Measurements from ENCODE around the gene COBLL1. TPM values are rescaled to one million over a fixed set of nuclear protein-coding genes. Genes with fewer than 3 reads are reported as not detected.
"Not testable (repeated sequence)": the region's sequence is repeated elsewhere in the genome, so short reads cannot be mapped to it uniquely, and the experiment has no call there.

COBLL1 gene
- total RNA-seq, 2 donors from 2014 or later: 6.6 TPM; not detected in 1

DNA sequence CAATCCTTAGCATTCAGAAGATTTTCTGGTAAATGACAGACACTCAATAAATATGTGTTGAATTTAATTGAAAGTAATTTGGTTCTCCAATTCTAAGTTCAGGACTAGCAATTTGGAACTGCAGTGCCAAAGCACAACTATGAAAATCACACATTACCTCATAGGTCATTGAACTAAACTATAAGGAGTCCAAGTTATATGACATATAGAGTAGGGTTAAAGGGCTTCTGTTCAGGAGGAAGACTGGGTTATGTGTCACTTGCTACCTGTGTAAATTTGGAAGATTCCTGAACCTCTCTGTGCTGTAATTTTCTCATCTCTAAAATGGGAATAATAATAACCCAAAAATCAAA, 27.8 kb upstream of the COBLL1 start:
- Mint-ChIP-seq H3K4me3 (no peak overlapping the region), H3K27me3 (no peaks in the 10 kb centered on the region), H3K27ac (no peak overlapping the region), H3K4me1 (no peaks in the 10 kb centered on the region), H3K36me3 (ENCODE audit: low read depth) (no peaks in the 10 kb centered on the region)
- no peak for DNase-seq
- no peak for ATAC-seq
- no peaks in the 10 kb centered on the region for H3K9me3 ChIP-seq (ENCODE audit: control insufficient read depth, low read length, poor library complexity, severe bottlenecking)

DNA sequence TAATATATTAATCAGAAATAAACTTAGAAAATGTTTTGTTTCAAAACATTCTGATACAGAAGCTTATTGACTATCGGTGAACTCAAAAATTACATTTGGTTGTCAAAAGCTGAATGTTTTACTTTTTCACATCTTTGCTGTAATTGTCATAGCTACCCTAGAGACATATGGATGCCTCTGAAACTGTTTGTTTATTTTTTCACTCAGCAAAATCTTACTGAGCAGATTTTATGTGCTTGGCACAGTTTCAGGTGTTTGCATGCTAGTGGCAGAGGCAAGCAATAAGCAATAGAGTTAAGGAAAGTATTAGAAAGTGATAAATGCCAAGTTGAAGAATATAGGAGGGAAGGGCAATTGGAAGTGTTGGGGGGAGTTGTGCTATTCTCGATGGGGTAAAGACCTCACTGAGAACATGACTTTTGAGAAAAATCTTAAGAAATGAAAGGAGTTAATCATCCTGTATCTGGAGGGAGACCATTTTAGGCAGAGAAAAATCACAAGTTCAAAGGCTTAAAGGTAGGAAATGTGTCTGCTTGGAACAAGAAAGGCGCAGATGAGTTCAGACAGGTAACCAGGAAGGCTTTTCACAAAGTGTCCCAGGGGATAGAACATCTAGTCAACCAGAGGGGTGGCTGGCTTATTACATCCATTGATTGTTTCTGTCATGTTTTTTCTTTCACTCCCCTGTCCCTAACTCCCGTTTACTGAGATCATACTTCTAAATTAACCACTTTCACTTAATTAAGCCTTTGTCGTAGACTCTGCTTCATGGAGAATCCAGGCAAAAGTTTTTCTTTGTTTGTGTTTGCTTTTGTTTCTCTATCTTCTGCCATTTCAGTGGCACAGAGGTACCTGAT, 27.2 kb upstream of the COBLL1 start:
- Mint-ChIP-seq H3K27me3 (no peaks in the 10 kb centered on the region), H3K27ac (no peak overlapping the region), H3K4me3 (no peak overlapping the region), H3K36me3 (ENCODE audit: low read depth) (no peaks in the 10 kb centered on the region), H3K4me1 (no peaks in the 10 kb centered on the region)
- H3K9me3 ChIP-seq (ENCODE audit: control insufficient read depth, low read length, poor library complexity, severe bottlenecking): no peaks in the 10 kb centered on the region
- no peak for DNase-seq
- ATAC-seq: no peak

DNA sequence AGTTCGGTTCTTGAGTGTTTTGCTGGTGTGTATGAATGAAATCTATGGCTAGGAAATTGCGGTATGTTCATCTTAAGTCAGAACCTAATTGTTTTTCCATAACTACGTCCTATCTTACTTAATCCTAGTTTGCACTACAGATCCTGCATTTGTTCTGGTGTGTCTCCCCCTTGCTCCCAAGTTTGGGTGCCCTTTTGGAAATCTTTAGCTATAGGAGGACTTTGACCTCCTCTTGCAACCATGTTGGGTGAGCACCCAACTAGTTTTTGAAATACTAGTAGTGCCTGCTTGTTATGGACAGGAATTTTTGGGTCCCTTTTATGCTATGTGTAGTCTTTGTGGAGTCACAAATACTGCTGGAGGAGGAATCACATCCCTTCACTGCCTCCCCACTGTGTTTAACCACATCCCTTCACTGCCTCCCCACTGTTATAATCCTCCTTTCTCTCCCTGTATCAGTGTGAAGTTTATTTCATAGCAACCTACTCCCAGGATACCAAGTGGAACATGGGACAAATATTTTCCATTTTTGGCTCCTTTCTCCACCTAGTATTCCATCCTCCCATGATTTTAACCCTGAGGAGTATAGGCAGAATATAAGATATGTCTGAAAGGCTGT, 26.3 kb upstream of the COBLL1 start:
- no peak for ATAC-seq
- Mint-ChIP-seq H3K4me3 (no peak overlapping the region), H3K27ac (no peak overlapping the region), H3K36me3 (ENCODE audit: low read depth) (no peaks in the 10 kb centered on the region), H3K4me1 (no peaks in the 10 kb centered on the region), H3K27me3 (no peaks in the 10 kb centered on the region)
- DNase-seq: no peak
- no peaks in the 10 kb centered on the region for H3K9me3 ChIP-seq (ENCODE audit: control insufficient read depth, low read length, poor library complexity, severe bottlenecking)

GRCh38 chr2:164866381-164866780, 24.8 kb upstream of the COBLL1 start:
- not testable (repeated sequence) for DNase-seq; H3K27me3 Mint-ChIP-seq; ATAC-seq; H3K4me1 Mint-ChIP-seq; H3K36me3 Mint-ChIP-seq (ENCODE audit: low read depth); H3K27ac Mint-ChIP-seq; H3K9me3 ChIP-seq (ENCODE audit: control insufficient read depth, low read length, poor library complexity, severe bottlenecking)
- peak overlapping the region; percentile 1 for H3K4me3 Mint-ChIP-seq

DNA sequence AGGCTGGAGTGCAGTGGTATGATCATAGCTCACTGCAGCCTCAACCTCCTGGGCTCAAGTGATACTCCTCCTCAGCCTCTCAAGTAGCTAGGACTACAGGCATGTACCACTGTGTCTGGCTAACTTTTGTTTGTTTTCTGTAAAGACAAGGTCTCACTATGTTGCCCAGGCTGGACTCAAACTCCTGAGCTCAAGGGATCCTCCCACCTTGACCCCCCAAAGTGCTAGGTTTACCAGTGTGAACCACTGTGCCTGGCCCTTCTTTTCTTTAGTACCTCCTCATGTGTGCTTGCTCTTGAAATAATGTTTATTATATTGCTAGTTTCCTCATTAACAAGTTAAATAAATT, 19.0 kb upstream of the COBLL1 start:
- DNase-seq (no peak), ATAC-seq (no peak)
- no peaks in the 10 kb centered on the region for H3K36me3 Mint-ChIP-seq (ENCODE audit: low read depth)
- H3K27me3 Mint-ChIP-seq: no peaks in the 10 kb centered on the region
- no peak overlapping the region for H3K27ac Mint-ChIP-seq
- H3K4me1 Mint-ChIP-seq: no peaks in the 10 kb centered on the region
- H3K9me3 ChIP-seq (ENCODE audit: control insufficient read depth, low read length, poor library complexity, severe bottlenecking): no peaks in the 10 kb centered on the region
- H3K4me3 Mint-ChIP-seq: no peak overlapping the region

DNA sequence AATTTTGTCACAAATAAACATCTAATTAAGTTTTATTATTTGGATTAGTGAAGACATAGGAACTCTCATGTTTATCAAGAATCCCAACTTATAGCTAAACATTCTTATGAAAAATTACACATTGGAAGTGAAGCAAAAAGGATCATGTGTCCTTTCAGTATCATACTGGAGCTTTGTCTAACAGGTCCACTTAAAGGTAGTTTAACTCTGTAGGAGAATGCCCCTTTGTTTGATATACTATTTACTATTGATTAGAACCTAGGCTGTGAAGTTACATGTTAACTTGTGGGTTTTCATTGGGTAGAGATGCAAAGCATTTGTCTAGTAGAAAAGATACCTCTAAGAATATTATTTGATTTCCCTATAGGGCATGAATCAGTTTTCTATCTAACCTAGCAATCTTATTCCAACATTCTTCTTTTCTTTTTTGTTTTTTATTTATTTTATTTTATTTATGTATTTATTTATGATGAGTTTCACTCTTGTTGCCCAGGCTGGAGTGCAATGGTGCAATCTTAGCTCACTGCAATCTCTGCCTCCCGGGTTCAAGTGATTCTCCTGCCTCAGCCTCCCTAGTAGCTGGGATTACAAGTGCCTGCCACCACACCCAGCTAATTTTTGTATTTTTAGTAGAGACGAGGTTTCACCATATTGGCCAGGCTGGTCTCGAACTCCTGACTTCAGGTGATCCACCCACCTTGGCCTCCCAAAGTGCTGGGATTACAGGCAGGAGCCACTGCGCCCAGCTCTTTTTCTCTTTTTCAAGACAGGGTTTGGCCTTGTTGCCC, 18.5 kb upstream of the COBLL1 start:
- not testable (repeated sequence) for DNase-seq; H3K4me1 Mint-ChIP-seq; ATAC-seq; H3K27ac Mint-ChIP-seq; H3K4me3 Mint-ChIP-seq; H3K27me3 Mint-ChIP-seq; H3K36me3 Mint-ChIP-seq (ENCODE audit: low read depth); H3K9me3 ChIP-seq (ENCODE audit: control insufficient read depth, low read length, poor library complexity, severe bottlenecking)

DNA sequence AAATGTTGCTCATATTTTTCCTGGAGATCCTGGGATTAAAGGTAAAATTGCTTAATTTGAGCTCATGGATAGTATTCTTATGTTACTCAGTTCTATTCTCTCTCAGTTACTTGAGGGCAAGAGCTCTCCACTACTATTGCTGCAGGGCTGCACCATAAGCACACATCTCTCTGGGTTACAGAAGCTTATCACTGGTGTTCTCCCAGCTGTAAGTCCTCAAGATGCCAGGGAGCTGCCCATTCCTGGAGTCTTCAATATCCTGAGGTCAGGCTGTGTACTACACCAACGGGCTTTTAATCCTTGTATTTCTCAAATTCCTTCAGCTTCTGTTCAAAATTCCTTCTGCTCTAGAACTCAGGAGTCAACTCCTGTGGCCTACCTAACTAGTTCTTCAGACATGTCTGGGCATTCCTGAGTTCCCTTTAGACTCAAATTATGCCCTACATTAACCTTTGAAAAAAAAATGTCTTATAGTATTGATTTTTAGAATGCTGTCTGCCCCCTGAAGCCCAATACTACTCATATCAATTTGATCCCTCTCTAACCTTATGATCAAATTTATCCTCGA, 17.7 kb upstream of the COBLL1 start:
- no peaks in the 10 kb centered on the region for H3K9me3 ChIP-seq (ENCODE audit: control insufficient read depth, low read length, poor library complexity, severe bottlenecking)
- no peaks in the 10 kb centered on the region for H3K4me1 Mint-ChIP-seq
- no peak overlapping the region for H3K4me3 Mint-ChIP-seq
- no peaks in the 10 kb centered on the region for H3K36me3 Mint-ChIP-seq (ENCODE audit: low read depth)
- H3K27ac Mint-ChIP-seq: no peak overlapping the region
- no peaks in the 10 kb centered on the region for H3K27me3 Mint-ChIP-seq
- DNase-seq: no peak
- ATAC-seq: no peak

DNA sequence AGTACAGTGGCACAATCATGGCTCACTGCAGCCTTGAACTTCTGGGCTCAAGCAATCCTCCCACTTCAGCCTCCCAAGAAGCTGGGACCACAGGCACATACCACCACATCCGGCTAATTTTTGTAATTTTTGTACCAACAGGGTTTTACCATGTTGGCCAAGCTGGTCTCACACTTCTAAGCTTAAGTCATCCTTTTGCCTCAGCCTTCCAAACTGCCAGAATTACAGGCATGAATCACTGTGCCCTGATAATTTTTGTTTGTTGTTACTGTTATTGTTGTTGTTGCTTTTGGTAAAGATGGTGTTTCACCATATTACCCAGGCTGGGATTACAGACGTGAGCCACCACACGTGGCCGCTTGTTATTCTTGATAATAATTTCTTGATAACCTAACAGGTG, 10.5 kb upstream of the COBLL1 start:
- ATAC-seq: no peak
- Mint-ChIP-seq H3K4me3 (no peak overlapping the region), H3K27me3 (no peaks in the 10 kb centered on the region), H3K27ac (no peak overlapping the region), H3K4me1 (no peaks in the 10 kb centered on the region), H3K36me3 (ENCODE audit: low read depth) (no peaks in the 10 kb centered on the region)
- DNase-seq: no peak
- H3K9me3 ChIP-seq (ENCODE audit: control insufficient read depth, low read length, poor library complexity, severe bottlenecking): no peaks in the 10 kb centered on the region

- no peaks in the 10 kb centered on the region for H3K27me3 Mint-ChIP-seq
- ATAC-seq: no peak
- H3K4me3 Mint-ChIP-seq: no peak overlapping the region
- no peaks in the 10 kb centered on the region for H3K9me3 ChIP-seq (ENCODE audit: control insufficient read depth, low read length, poor library complexity, severe bottlenecking)
- no peaks in the 10 kb centered on the region for H3K4me1 Mint-ChIP-seq
- DNase-seq: no peak
- H3K27ac Mint-ChIP-seq: no peak overlapping the region
- no peaks in the 10 kb centered on the region for H3K36me3 Mint-ChIP-seq (ENCODE audit: low read depth)
Observed at GRCh38 chr2:164850235-164850634, 8.6 kb upstream of the COBLL1 start.

DNA sequence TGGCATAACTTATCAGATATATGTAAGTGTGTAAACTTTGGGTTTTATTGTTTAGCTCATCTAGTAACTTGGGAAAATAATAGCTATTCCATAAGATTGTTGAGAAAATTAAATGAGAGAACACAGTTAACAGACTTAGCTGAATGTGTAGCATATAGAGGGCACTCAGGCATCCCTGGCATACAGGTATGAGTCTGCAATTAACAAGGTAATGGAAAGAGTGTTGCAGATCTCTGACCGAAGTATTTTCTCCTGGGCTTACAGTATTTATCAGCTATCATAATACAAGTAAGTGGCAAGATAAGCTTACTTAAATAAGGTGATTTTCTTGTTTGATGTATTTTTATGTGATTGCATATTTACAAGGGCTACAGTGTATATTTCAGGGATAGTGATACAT, 7.9 kb upstream of the COBLL1 start:
- DNase-seq: no peak
- no peak for ATAC-seq
- H3K4me3 Mint-ChIP-seq: no peak overlapping the region
- no peaks in the 10 kb centered on the region for H3K9me3 ChIP-seq (ENCODE audit: control insufficient read depth, low read length, poor library complexity, severe bottlenecking)
- H3K4me1 Mint-ChIP-seq: no peaks in the 10 kb centered on the region
- peaks cover 6% of the 10 kb centered on the region for H3K27me3 Mint-ChIP-seq
- no peak overlapping the region for H3K27ac Mint-ChIP-seq
- no peaks in the 10 kb centered on the region for H3K36me3 Mint-ChIP-seq (ENCODE audit: low read depth)

DNA sequence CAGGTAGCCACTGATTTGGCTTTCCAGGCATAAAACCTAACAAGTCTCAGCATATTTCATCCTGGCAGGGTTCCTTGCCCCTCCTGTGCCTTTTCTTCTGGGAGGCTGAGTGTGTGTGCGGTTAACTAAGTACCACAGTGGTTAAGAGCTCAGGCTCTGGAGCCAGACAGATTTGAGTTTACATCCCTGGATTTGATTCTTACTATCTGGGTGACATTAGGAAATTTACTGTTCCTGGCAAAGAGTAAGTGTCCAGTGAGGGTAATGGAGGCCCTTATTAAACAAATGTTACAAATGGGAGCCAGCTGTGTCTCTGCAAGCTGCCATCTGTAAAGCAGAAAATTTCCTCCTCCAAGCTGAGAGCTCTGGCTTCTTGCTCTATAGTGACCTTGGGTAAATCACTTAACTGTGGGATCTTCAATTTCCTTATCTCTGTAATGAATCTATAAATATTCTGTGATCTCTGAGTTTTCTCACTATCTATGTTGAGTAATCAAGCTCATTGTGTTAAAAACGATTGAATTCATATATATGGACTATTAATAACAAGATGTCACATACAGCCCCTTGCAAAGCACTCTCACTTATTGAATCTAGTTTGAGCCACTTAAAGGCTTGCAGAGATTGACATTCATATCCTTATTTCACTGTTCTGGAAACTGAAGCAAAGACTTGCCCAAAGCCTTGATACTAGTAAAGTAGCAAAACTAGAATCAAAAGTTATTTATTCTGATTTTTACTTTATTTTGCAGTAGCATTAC, 6.5 kb upstream of the COBLL1 start:
- ATAC-seq (no peak), DNase-seq (no peak)
- H3K4me3 Mint-ChIP-seq: no peak overlapping the region
- H3K27ac Mint-ChIP-seq: no peak overlapping the region
- no peaks in the 10 kb centered on the region for H3K9me3 ChIP-seq (ENCODE audit: control insufficient read depth, low read length, poor library complexity, severe bottlenecking)
- H3K4me1 Mint-ChIP-seq: no peaks in the 10 kb centered on the region
- peaks cover 11% of the 10 kb centered on the region for H3K27me3 Mint-ChIP-seq
- H3K36me3 Mint-ChIP-seq (ENCODE audit: low read depth): no peaks in the 10 kb centered on the region

GRCh38 chr2:164847291-164847690, 5.7 kb upstream of the COBLL1 start:
- DNase-seq (no peak), ATAC-seq (no peak)
- Mint-ChIP-seq H3K27me3 (peaks cover 11% of the 10 kb centered on the region), H3K36me3 (ENCODE audit: low read depth) (no peaks in the 10 kb centered on the region), H3K4me1 (no peaks in the 10 kb centered on the region), H3K4me3 (no peak overlapping the region), H3K27ac (no peak overlapping the region)
- no peaks in the 10 kb centered on the region for H3K9me3 ChIP-seq (ENCODE audit: control insufficient read depth, low read length, poor library complexity, severe bottlenecking)

- H3K9me3 ChIP-seq (ENCODE audit: control insufficient read depth, low read length, poor library complexity, severe bottlenecking): no peaks in the 10 kb centered on the region
- no peaks in the 10 kb centered on the region for H3K4me1 Mint-ChIP-seq
- peaks cover 11% of the 10 kb centered on the region for H3K27me3 Mint-ChIP-seq
- no peaks in the 10 kb centered on the region for H3K36me3 Mint-ChIP-seq (ENCODE audit: low read depth)
- no peak overlapping the region for H3K27ac Mint-ChIP-seq
- H3K4me3 Mint-ChIP-seq: no peak overlapping the region
- no peak for ATAC-seq
- no peak for DNase-seq
Observed at GRCh38 chr2:164846276-164846675, 4.7 kb upstream of the COBLL1 start.
